HEK293 (cell line): ENCODE measurements around the gene FUT4.

Experiments used
- CTCF ChIA-PET: fragments of 350-600 bp; formaldehyde crosslinking; extraction: SDS; loops from one replicate; lab custom pipeline; 2021; ENCODE audit warnings: antibody characterized with exemption; lab: Yijun Ruan, JAX
- POLR2A ChIA-PET: fragments of 300-600 bp; formaldehyde crosslinking; extraction: SDS; loops from one replicate; lab custom pipeline; 2020; ENCODE audit warnings: antibody characterized with exemption, inconsistent platforms; lab: Yijun Ruan, JAX
- H3K27ac ChIP-seq: fragments of 200-500 bp; sonication (Bioruptor generic); 2 replicates; pipeline ENCODE4 v1.5.1; 2014; ENCODE audit warnings: low read depth, low read length, control low read depth, inconsistent platforms; ENCODE audit errors: extremely low read depth
- H3K36me3 ChIP-seq, 2 experiments: fragments of 200-500 bp in 1 of 2; sonication (Bioruptor generic) in 1 of 2; 1 replicate in 1 of 2; 2 replicates in 1 of 2; pipeline ENCODE4 v1.5.1; 2014 to 2017; ENCODE audit warnings: inconsistent platforms in 2 of 2, low read length in 2 of 2; ENCODE audit not compliant: control insufficient read depth in 2 of 2, insufficient read depth in 1 of 2
- H3K4me1 ChIP-seq: fragments of 200-500 bp; sonication (Bioruptor generic); 2 replicates; pipeline ENCODE4 v1.5.1; 2014; ENCODE audit warnings: mild to moderate bottlenecking, low read length, inconsistent platforms; ENCODE audit not compliant: control insufficient read depth, insufficient read depth
- H3K4me3 ChIP-seq: 2 replicates; pipeline ENCODE4 v1.5.1; 2011; ENCODE audit warnings: low read depth, mild to moderate bottlenecking, control low read depth, low read length, moderate library complexity
- H3K9me3 ChIP-seq: fragments of 200-500 bp; sonication (Bioruptor generic); 2 replicates; pipeline ENCODE4 v1.5.1; 2014; ENCODE audit warnings: low read depth, low read length, inconsistent platforms; ENCODE audit not compliant: control insufficient read depth, insufficient read depth
- GLIS1 ChIP-seq: fragments of 450-650 bp; formaldehyde crosslinking; IDR thresholded peaks from 2 replicates; pipeline ENCODE4 v1.5.1; 2016; ENCODE audit warnings: missing biosample characterization, missing genetic modification characterization
- KLF7 ChIP-seq: fragments of 450-650 bp; formaldehyde crosslinking; IDR thresholded peaks from 2 replicates; pipeline ENCODE4 v1.5.1; 2016; ENCODE audit warnings: missing biosample characterization, missing genetic modification characterization, borderline replicate concordance
- MEIS1 ChIP-seq: sonication (generic); formaldehyde crosslinking; IDR thresholded peaks from 2 replicates; pipeline ENCODE4 v1.8.1; 2022; ENCODE audit warnings: missing genetic modification reagents, mild to moderate bottlenecking, borderline replicate concordance
- REPIN1 ChIP-seq: fragments of 450-650 bp; formaldehyde crosslinking; IDR thresholded peaks from 2 replicates; pipeline ENCODE4 v1.5.1; 2017; ENCODE audit warnings: missing biosample characterization, missing genetic modification characterization, low read depth
- REST ChIP-seq: fragments of 450-650 bp; formaldehyde crosslinking; IDR thresholded peaks from 2 replicates; pipeline ENCODE4 v1.5.1; 2016; ENCODE audit warnings: missing biosample characterization, missing genetic modification characterization
- SALL2 ChIP-seq: fragments of 450-650 bp; formaldehyde crosslinking; IDR thresholded peaks from 2 replicates; pipeline ENCODE4 v1.5.0; 2017; ENCODE audit warnings: missing biosample characterization, mild to moderate bottlenecking, missing genetic modification characterization, borderline replicate concordance
- YY1 ChIP-seq: fragments of 450-650 bp; formaldehyde crosslinking; IDR thresholded peaks from 2 replicates; pipeline ENCODE4 v1.5.1; 2018; ENCODE audit warnings: missing biosample characterization, missing genetic modification characterization
- ZBTB49 ChIP-seq: fragments of 450-650 bp; formaldehyde crosslinking; IDR thresholded peaks from 2 replicates; pipeline ENCODE4 v1.5.1; 2016; ENCODE audit warnings: missing biosample characterization, missing genetic modification characterization, low read depth
- ZBTB8A ChIP-seq: fragments of 450-650 bp; formaldehyde crosslinking; IDR thresholded peaks from 2 replicates; pipeline ENCODE4 v1.5.1; 2016; ENCODE audit warnings: missing biosample characterization, missing genetic modification characterization
- ZNF155 ChIP-seq: fragments of 450-650 bp; formaldehyde crosslinking; IDR thresholded peaks from 2 replicates; pipeline ENCODE4 v1.5.1; 2016; ENCODE audit warnings: missing biosample characterization, missing genetic modification characterization
- ZNF174 ChIP-seq: fragments of 450-650 bp; formaldehyde crosslinking; IDR thresholded peaks from 2 replicates; pipeline ENCODE4 v1.5.0; 2017; ENCODE audit warnings: missing biosample characterization, mild to moderate bottlenecking, missing genetic modification characterization
- ZNF18 ChIP-seq: fragments of 450-650 bp; formaldehyde crosslinking; IDR thresholded peaks from 2 replicates; pipeline ENCODE4 v1.5.1; 2016; ENCODE audit warnings: missing biosample characterization, missing genetic modification characterization
- ZNF202 ChIP-seq: fragments of 450-650 bp; formaldehyde crosslinking; IDR thresholded peaks from 2 replicates; pipeline ENCODE4 v1.5.1; 2016; ENCODE audit warnings: missing biosample characterization, missing genetic modification characterization, borderline replicate concordance
- ZNF23 ChIP-seq: fragments of 450-650 bp; formaldehyde crosslinking; IDR thresholded peaks from 2 replicates; pipeline ENCODE4 v1.5.1; 2016; ENCODE audit warnings: missing biosample characterization, missing genetic modification characterization, borderline replicate concordance
- ZNF248 ChIP-seq: fragments of 450-650 bp; formaldehyde crosslinking; IDR thresholded peaks from 2 replicates; pipeline ENCODE4 v1.5.1; 2017; ENCODE audit warnings: missing biosample characterization, missing genetic modification characterization
- ZNF280D ChIP-seq: fragments of 450-650 bp; formaldehyde crosslinking; IDR thresholded peaks from 2 replicates; pipeline ENCODE4 v1.5.1; 2016; ENCODE audit warnings: missing biosample characterization, missing genetic modification characterization
- ZNF350 ChIP-seq: fragments of 450-650 bp; formaldehyde crosslinking; IDR thresholded peaks from 2 replicates; pipeline ENCODE4 v1.5.0; 2017; ENCODE audit warnings: missing biosample characterization, mild to moderate bottlenecking, missing genetic modification characterization
- ZNF37A ChIP-seq: fragments of 450-650 bp; IDR thresholded peaks from 2 replicates; pipeline ENCODE4 v1.5.1; 2018; ENCODE audit warnings: missing biosample characterization, missing genetic modification characterization
- ZNF423 ChIP-seq: fragments of 450-650 bp; formaldehyde crosslinking; IDR thresholded peaks from 2 replicates; pipeline ENCODE4 v1.5.1; 2016; ENCODE audit warnings: missing biosample characterization, missing genetic modification characterization
- ZNF501 ChIP-seq: fragments of 450-650 bp; formaldehyde crosslinking; IDR thresholded peaks from 2 replicates; pipeline ENCODE4 v1.5.1; 2016; ENCODE audit warnings: missing biosample characterization, missing genetic modification characterization
- ZNF585B ChIP-seq: fragments of 450-650 bp; formaldehyde crosslinking; IDR thresholded peaks from 2 replicates; pipeline ENCODE4 v1.5.1; 2016; ENCODE audit warnings: missing biosample characterization, missing genetic modification characterization
- ZNF610 ChIP-seq: fragments of 450-650 bp; formaldehyde crosslinking; IDR thresholded peaks from 2 replicates; pipeline ENCODE4 v1.5.1; 2016; ENCODE audit warnings: missing biosample characterization, missing genetic modification characterization, borderline replicate concordance
- ZNF768 ChIP-seq: fragments of 450-650 bp; formaldehyde crosslinking; IDR thresholded peaks from 2 replicates; pipeline ENCODE4 v1.5.1; 2018; ENCODE audit warnings: missing biosample characterization, mild to moderate bottlenecking, missing genetic modification characterization
- ZNF776 ChIP-seq: fragments of 450-650 bp; formaldehyde crosslinking; IDR thresholded peaks from 2 replicates; pipeline ENCODE4 v1.5.0; 2017; ENCODE audit warnings: missing biosample characterization, missing genetic modification characterization, borderline replicate concordance
- ZSCAN23 ChIP-seq: fragments of 450-650 bp; formaldehyde crosslinking; IDR thresholded peaks from 2 replicates; pipeline ENCODE4 v1.5.1; 2016; ENCODE audit warnings: missing biosample characterization, missing genetic modification characterization

The FUT4 gene

GRCh38 chr11:94593030-94593429 lies 49.3 kb downstream of the FUT4 start:
- Histone ChIP-seq H3K36me3 (no peaks in the 10 kb centered on the region), H3K4me3 (no peak overlapping the region), H3K4me1 (no peaks in the 10 kb centered on the region)
- POLR2A ChIA-PET: no interaction called here
- TF ChIP-seq ZNF280D (tag by site-specific recombination) (no peak), ZNF350 (tag by site-specific recombination) (no peak), ZNF585B (tag by site-specific recombination) (no peak), ZNF776 (tag by site-specific recombination) (no peak), GLIS1 (tag by site-specific recombination) (no peak), YY1 (no peak), ZNF18 (no peak), ZNF155 (tag by site-specific recombination) (no peak), ZNF23 (tag by site-specific recombination) (no peak), ZBTB8A (tag by site-specific recombination) (no peak), ZNF768 (no peak), ZNF202 (tag by site-specific recombination) (no peak), ZBTB49 (tag by site-specific recombination) (no peak), ZSCAN23 (no peak), ZNF37A (no peak), ZNF610 (no peak), SALL2 (tag by site-specific recombination) (no peak), ZNF423 (tag by site-specific recombination) (no peak), ZNF248 (no peak)
- TF ChIP-seq, all 188 proteins: peak for 0
- Histone ChIP-seq H3K9me3 (no peaks in the 10 kb centered on the region), H3K27ac (no peak overlapping the region)
- CTCF ChIA-PET: no interaction called here

- TF ChIP-seq MEIS1 (CRISPR knock-in tag) (no peak), REST (no peak), ZNF501 (tag by site-specific recombination) (no peak), ZNF174 (no peak), KLF7 (tag by site-specific recombination) (no peak), REPIN1 (tag by site-specific recombination) (no peak)
- ChIA-PET POLR2A (no interaction called here), CTCF (interaction anchor here (0.9 to 1.1 kb wide), 2 partner anchors 75 to 90 kb away, joined by 3 read pairs; no protein-coding TSS in a partner anchor)
- H3K4me1 ChIP-seq: no peaks in the 10 kb centered on the region
- H3K36me3 ChIP-seq: no peaks in the 10 kb centered on the region
- no peak overlapping the region for H3K27ac ChIP-seq
- H3K4me3 ChIP-seq: no peak overlapping the region
- H3K9me3 ChIP-seq: no peaks in the 10 kb centered on the region
Observed at GRCh38 chr11:94595076-94595475, 51.4 kb downstream of the FUT4 start.
